DOHH2 (cell line): ENCODE measurements around the gene LRRTM2.

Experiments used
- H3F3A ChIP-seq: fragments of 200-600 bp; sonication (generic), shearing (Covaris generic); 2 replicates; pipeline ENCODE4 v1.6.0; 2016; ENCODE audit warnings: antibody characterized with exemption, mild to moderate bottlenecking; ENCODE audit not compliant: control insufficient read depth, insufficient read depth
- H3K27ac ChIP-seq: fragments of 200-600 bp; sonication (generic); 2 replicates; pipeline ENCODE4 v1.5.1; 2014; ENCODE audit warnings: low read depth, mild to moderate bottlenecking, low read length, moderate library complexity
- H3K27me3 ChIP-seq: fragments of 200-600 bp; sonication (generic); 2 replicates; pipeline ENCODE4 v1.6.1; 2014; ENCODE audit warnings: mild to moderate bottlenecking, low read length, mixed read lengths; ENCODE audit not compliant: control insufficient read depth
- H3K36me3 ChIP-seq: fragments of 200-600 bp; sonication (generic); 2 replicates; pipeline ENCODE4 v1.6.1; 2014; ENCODE audit warnings: mild to moderate bottlenecking, low read length, moderate library complexity, mixed read lengths; ENCODE audit not compliant: control insufficient read depth
- H3K4me1 ChIP-seq: fragments of 200-600 bp; sonication (generic); 2 replicates; pipeline ENCODE4 v1.6.1; 2014; ENCODE audit warnings: mild to moderate bottlenecking, low read length, mixed read lengths; ENCODE audit not compliant: control insufficient read depth
- H3K4me2 ChIP-seq: fragments of 200-600 bp; sonication (generic); 2 replicates; pipeline ENCODE4 v1.6.0; 2014; ENCODE audit warnings: mild to moderate bottlenecking, low read length, moderate library complexity
- H3K4me3 ChIP-seq: fragments of 200-600 bp; sonication (generic); 2 replicates; pipeline ENCODE4 v1.5.1; 2014; ENCODE audit warnings: mild to moderate bottlenecking, low read length, mixed read lengths
- H3K79me2 ChIP-seq: fragments of 200-600 bp; sonication (generic); 2 replicates; pipeline ENCODE4 v1.6.1; 2014; ENCODE audit warnings: mild to moderate bottlenecking, low read length, mixed read lengths; ENCODE audit not compliant: control insufficient read depth
- H3K9me2 ChIP-seq: fragments of 200-600 bp; sonication (generic); replicated peaks from 2 replicates; pipeline ENCODE4 v1.6.1; 2014; ENCODE audit warnings: mild to moderate bottlenecking, low read length, mixed read lengths; ENCODE audit not compliant: control insufficient read depth
- H3K9me3 ChIP-seq: fragments of 200-600 bp; sonication (generic); 2 replicates; pipeline ENCODE4 v1.6.1; 2014; ENCODE audit warnings: antibody characterized with exemption, low read length, mixed read lengths; ENCODE audit not compliant: control insufficient read depth, insufficient read depth
- H4K20me1 ChIP-seq: fragments of 200-600 bp; sonication (generic); 2 replicates; pipeline ENCODE4 v1.6.0; 2014; ENCODE audit warnings: low read depth, mild to moderate bottlenecking, antibody characterized with exemption, low read length, moderate library complexity; ENCODE audit not compliant: control insufficient read depth, insufficient read depth
- CTCF ChIP-seq: fragments of 200-600 bp; sonication (generic); IDR thresholded peaks from one replicate; pipeline ENCODE4 v1.5.1; 2014; ENCODE audit warnings: antibody characterized with exemption, mild to moderate bottlenecking, low read depth, low read length; ENCODE audit not compliant: poor library complexity, severe bottlenecking
- EZH2phosphoT487 ChIP-seq: fragments of 200-600 bp; sonication (generic); IDR thresholded peaks from 2 replicates; pipeline ENCODE4 v1.6.1; 2017; ENCODE audit warnings: borderline replicate concordance, mild to moderate bottlenecking, antibody characterized with exemption, low read length, moderate library complexity, mixed read lengths

LRRTM2 gene

GRCh38 chr5:138870611-138871010 is 4.5 kb downstream of the LRRTM2 start:
- Histone ChIP-seq H3K27ac (no peak overlapping the region), H3K9me2 (no peaks in the 10 kb centered on the region; the same call in 1 of the 2 replicates), H3K4me1 (no peaks in the 10 kb centered on the region), H3K9me3 (no peaks in the 10 kb centered on the region), H3K27me3 (peaks cover 4% of the 10 kb centered on the region; the same call in 1 of the 2 replicates), H3K4me3 (no peak overlapping the region), H3F3A (no peaks in the 10 kb centered on the region), H3K36me3 (no peaks in the 10 kb centered on the region), H3K79me2 (no peaks in the 10 kb centered on the region), H3K4me2 (no peak overlapping the region), H4K20me1 (no peaks in the 10 kb centered on the region)
- TF ChIP-seq EZH2phosphoT487 (no peak), CTCF (no peak)

DNA sequence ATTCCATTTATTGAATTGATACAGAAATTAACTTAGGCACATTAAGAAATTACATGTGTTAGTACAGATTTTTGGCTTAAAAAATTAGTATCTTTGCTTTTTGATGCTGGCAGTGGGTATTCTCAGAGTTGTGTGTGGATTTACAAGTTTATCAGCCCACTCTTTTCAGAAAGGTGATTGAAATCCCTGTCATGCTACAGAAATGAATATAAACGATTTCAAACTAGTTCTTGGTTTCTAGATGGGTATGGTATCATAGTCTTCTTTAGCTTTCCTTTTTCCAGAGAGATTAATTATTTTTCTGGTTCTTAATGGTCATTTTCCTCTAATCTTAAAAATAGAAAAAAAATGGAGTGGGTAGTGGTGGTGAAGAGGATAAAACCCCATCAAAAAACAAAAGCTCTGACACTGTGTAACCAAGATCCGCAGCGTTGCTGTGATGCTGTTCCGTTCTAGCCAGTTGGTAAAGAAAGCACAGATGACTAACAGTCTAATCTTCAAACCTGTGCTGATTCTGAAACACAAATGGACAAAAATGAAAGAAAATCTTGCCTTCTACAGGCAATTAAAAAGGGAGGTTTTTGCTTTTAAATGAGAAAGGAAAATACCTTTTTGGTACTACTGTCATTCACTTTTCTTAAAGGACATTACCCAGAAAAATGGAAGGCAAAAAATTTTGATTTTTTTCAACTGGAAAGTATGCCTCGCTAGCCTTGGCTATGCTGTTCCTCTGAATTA is 5.2 kb downstream of the LRRTM2 start:
- Histone ChIP-seq H3K27ac (no peak overlapping the region), H3K79me2 (no peaks in the 10 kb centered on the region), H3K9me2 (no peaks in the 10 kb centered on the region; the same call in 1 of the 2 replicates), H3K4me2 (no peak overlapping the region), H3K4me3 (no peak overlapping the region), H3K27me3 (peaks cover 4% of the 10 kb centered on the region; the same call in 1 of the 2 replicates), H3K4me1 (no peaks in the 10 kb centered on the region), H3F3A (no peaks in the 10 kb centered on the region), H3K9me3 (no peaks in the 10 kb centered on the region), H3K36me3 (no peaks in the 10 kb centered on the region), H4K20me1 (no peaks in the 10 kb centered on the region)
- TF ChIP-seq CTCF (no peak), EZH2phosphoT487 (no peak)

- TF ChIP-seq EZH2phosphoT487 (no peak), CTCF (no peak)
- Histone ChIP-seq H3F3A (no peaks in the 10 kb centered on the region), H3K4me1 (no peaks in the 10 kb centered on the region), H3K9me2 (no peaks in the 10 kb centered on the region; the same call in 1 of the 2 replicates), H3K79me2 (no peaks in the 10 kb centered on the region), H3K27ac (no peak overlapping the region), H3K27me3 (peaks cover 4% of the 10 kb centered on the region; the same call in 1 of the 2 replicates), H3K4me3 (no peak overlapping the region), H3K9me3 (no peaks in the 10 kb centered on the region), H3K4me2 (no peak overlapping the region), H4K20me1 (no peaks in the 10 kb centered on the region), H3K36me3 (no peaks in the 10 kb centered on the region)
Measured at GRCh38 chr5:138869038-138869437, 6.1 kb downstream of the LRRTM2 start.
